ENCODE data around the gene EME2.

DNA sequence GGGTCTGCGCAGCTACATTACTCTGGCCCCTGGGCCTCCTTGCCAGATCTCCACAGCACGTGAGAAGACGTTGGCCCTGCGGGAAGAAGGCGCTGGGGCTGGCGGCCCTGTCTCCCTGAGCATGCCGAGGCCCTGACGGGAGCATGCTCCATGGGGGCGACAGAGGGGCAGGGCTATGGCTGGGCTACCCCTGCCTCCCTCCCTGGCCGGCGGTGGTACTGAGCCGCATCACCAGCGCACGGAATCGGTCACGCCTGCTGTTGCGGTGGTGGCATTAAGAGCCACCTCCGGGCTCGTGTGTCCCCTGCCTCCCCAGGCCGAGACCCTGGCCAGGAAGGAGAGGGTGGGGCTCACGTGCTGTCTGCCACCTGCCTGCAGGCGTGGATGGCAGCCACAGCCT lies 38.5 kb upstream of the EME2 start:
- TF ChIP-seq POLR2A (IDR thresholded peaks at IDR 0.05): no peak
- TF ChIP-seq, protein P1, sequence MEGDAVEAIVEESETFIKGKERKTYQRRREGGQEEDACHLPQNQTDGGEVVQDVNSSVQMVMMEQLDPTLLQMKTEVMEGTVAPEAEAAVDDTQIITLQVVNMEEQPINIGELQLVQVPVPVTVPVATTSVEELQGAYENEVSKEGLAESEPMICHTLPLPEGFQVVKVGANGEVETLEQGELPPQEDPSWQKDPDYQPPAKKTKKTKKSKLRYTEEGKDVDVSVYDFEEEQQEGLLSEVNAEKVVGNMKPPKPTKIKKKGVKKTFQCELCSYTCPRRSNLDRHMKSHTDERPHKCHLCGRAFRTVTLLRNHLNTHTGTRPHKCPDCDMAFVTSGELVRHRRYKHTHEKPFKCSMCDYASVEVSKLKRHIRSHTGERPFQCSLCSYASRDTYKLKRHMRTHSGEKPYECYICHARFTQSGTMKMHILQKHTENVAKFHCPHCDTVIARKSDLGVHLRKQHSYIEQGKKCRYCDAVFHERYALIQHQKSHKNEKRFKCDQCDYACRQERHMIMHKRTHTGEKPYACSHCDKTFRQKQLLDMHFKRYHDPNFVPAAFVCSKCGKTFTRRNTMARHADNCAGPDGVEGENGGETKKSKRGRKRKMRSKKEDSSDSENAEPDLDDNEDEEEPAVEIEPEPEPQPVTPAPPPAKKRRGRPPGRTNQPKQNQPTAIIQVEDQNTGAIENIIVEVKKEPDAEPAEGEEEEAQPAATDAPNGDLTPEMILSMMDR (IDR thresholded peaks at IDR 0.05): no peak

Data from thyroid gland (tissue), 4 donors.